Activated T-cell treated with anti-CD3 and anti-CD28 coated beads, Interleukin-2, amount 50 U/mL, for 1 hour (primary cell): Measurements from ENCODE around the gene IL17RA.
A peak's percentile ranks its signal among the peaks of the same experiment; 100 is the strongest.
"Not testable (repeated sequence)": the region's sequence is repeated elsewhere in the genome, so short reads cannot be mapped to it uniquely, and the experiment has no call there.

Experiments
- DNase-seq: peaks from one replicate; pipeline ENCODE4 v3.0.0-alpha.2; 2020

The IL17RA gene

GRCh38 chr22:17084554-17085276, at the start of gene IL17RA:
IL17RA (plus strand) TSS chr22:17085000; CDS start chr22:17085092, 92 bp downstream.
- DNase-seq = peak; percentile 97

GRCh38 chr22:17035246-17035645, 49.6 kb upstream of the IL17RA start:
- no peak for DNase-seq

GRCh38 chr22:17035976-17036841, 48.6 kb upstream of the IL17RA start:
- not testable (repeated sequence) for DNase-seq

- DNase-seq = peak; percentile 24
Observed at GRCh38 chr22:17036842-17037711, 47.7 kb upstream of the IL17RA start.

- DNase-seq = no peak
Observed at GRCh38 chr22:17043521-17043920, 41.3 kb upstream of the IL17RA start.

GRCh38 chr22:17046566-17047348, 38.0 kb upstream of the IL17RA start:
- DNase-seq = no peak

- no peak for DNase-seq
Observed at GRCh38 chr22:17047656-17048055, 37.1 kb upstream of the IL17RA start.

GRCh38 chr22:17056058-17056457, 28.7 kb upstream of the IL17RA start:
- no peak for DNase-seq

- DNase-seq = no peak
Observed at GRCh38 chr22:17056807-17057206, 28.0 kb upstream of the IL17RA start.

- peak; percentile 39 for DNase-seq
Observed at GRCh38 chr22:17057959-17058814, 26.6 kb upstream of the IL17RA start.

GRCh38 chr22:17060126-17060525, 24.7 kb upstream of the IL17RA start:
- DNase-seq = no peak

- DNase-seq = no peak
Observed at GRCh38 chr22:17063411-17064106, 21.2 kb upstream of the IL17RA start.

- no peak for DNase-seq
Observed at GRCh38 chr22:17064498-17065100, 20.2 kb upstream of the IL17RA start.

GRCh38 chr22:17065433-17065832, 19.4 kb upstream of the IL17RA start:
- DNase-seq = no peak

GRCh38 chr22:17072877-17073276, 11.9 kb upstream of the IL17RA start:
- no peak for DNase-seq

- DNase-seq = no peak
Observed at GRCh38 chr22:17074648-17075002, 10.2 kb upstream of the IL17RA start.

- no peak for DNase-seq
Observed at GRCh38 chr22:17077255-17077654, 7.5 kb upstream of the IL17RA start.

GRCh38 chr22:17079572-17079971, 5.2 kb upstream of the IL17RA start:
- no peak for DNase-seq

- no peak for DNase-seq
Observed at GRCh38 chr22:17083255-17083654, 1.5 kb upstream of the IL17RA start.

- no peak for DNase-seq
Observed at GRCh38 chr22:17083811-17084441, 874 bp upstream of the IL17RA start.
